Globus pallidus (tissue), 1 donor: ENCODE data around the gene FAM124A.
"Not testable (repeated sequence)": the region's sequence is repeated elsewhere in the genome, so short reads cannot be mapped to it uniquely, and the experiment has no call there.

ENCODE experiments used
- DNase-seq: peaks from one replicate; pipeline ENCODE4 v3.0.0-alpha.2; 2015; ENCODE audit warnings: low spot score

FAM124A gene

GRCh38 chr13:51269039-51269438, 46.8 kb downstream of the FAM124A start:
- no peak for DNase-seq

- peak; percentile 64 for DNase-seq
Measured at GRCh38 chr13:51270623-51271415, 48.6 kb downstream of the FAM124A start.

DNA sequence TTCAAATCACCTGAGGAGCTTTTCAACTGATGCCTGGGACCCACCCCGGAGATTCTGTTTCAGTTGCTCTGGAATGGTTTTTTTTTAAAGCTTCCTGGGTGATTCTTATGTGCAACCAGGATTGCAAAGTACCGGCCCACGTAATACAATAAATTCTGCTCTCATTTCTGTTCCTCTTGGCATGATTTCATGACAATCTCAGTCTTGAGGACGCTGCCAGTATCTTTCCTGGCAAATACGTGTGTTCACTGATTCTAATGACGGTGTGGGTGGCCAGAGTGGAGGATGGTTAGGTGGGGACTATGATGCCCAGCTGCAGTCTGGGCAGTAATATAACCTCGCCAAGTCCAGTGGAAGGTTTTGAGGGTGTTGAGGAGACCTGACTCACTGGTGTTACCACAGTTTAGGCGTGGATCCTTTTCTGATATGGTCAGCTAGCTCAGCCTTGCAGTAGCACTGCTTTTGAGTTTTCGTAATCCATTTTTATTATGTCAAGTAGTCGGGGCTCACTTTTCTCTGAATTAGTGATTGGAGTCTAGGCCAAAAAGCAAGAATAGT, 49.4 kb downstream of the FAM124A start:
- no peak for DNase-seq

DNA sequence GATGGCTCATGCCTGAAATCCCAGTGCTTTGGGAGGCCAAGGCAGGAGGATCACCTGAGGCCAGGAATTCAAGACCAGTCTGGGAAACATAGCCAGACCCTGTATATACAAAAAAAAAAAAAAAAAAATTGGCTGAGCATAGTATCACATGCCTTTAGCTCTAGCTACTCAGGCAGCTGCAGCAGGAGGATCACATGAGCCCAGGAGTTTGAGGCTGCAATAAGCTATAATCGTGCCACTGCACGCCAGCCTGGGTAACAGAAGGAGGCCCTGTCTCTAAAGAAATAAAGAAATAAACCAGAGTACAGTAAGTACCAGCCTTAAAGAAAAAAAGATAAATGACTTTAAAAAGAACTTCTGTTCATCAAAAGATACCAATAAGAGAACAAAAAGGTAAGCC, 52.9 kb downstream of the FAM124A start:
- no peak for DNase-seq

DNA sequence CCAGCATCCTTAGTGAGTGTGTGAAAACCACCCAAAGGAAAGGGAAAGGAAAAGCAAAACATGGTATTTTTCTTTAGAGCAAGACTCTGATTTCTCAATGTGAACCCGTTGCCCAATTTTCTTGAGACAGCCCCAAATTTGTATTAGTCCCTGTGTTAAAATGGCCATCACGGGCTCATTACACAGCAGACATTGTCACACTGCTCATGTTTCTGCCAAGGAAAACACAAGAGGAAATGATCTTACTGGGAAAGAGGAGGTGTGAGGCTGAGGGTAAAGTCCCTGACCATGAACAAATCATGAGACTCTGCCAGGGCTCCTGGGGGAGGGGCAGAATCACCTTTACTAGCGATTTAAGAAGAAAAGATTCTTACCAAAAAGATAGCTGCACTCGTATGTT, 54.4 kb downstream of the FAM124A start:
- no peak for DNase-seq

GRCh38 chr13:51277928-51278327, 55.7 kb downstream of the FAM124A start:
- no peak for DNase-seq

- no peak for DNase-seq
Measured at GRCh38 chr13:51278426-51279130, 56.4 kb downstream of the FAM124A start.

GRCh38 chr13:51280379-51280940, 58.3 kb downstream of the FAM124A start:
- DNase-seq: no peak

DNA sequence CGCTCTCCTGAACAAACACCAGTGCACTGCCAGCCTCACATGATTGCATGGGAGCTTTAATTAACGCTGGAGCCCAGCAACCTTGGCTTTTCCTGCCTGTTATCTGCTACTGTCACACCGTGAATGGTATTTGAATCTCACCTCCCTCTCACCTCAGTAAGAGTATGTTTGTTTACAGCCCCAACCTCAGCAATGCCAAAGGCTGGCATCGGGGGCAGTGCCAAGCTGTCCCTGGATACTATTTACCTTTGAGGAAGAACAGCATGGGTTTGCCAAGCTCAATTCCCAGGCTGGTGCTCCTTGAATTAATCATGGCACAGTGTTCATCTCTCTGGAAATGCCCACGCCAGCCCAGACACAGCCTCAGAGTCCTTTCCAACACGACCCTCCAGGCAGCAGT, 60.1 kb downstream of the FAM124A start:
- DNase-seq: no peak

GRCh38 chr13:51282923-51283322, 60.7 kb downstream of the FAM124A start:
- DNase-seq: not testable (repeated sequence)

DNA sequence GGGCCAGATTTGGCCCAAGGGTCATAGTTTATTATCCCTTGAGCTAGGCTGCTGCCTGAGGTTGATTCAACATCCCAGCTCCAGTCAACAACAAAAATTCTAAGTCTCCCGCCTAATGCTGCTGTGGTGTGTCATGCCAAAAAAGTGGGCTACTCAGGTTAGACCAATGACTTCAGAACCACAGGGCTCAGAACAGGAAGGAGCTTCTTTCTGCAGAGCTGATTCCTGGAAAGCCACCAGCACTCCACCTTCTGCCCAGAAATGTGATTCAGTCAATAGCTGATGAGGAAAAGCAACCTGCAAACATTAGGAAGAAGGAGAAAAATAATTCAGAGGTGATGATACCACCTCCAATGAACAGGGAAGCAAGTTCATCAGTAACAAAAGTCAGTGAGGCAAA, 61.2 kb downstream of the FAM124A start:
- DNase-seq: no peak

DNA sequence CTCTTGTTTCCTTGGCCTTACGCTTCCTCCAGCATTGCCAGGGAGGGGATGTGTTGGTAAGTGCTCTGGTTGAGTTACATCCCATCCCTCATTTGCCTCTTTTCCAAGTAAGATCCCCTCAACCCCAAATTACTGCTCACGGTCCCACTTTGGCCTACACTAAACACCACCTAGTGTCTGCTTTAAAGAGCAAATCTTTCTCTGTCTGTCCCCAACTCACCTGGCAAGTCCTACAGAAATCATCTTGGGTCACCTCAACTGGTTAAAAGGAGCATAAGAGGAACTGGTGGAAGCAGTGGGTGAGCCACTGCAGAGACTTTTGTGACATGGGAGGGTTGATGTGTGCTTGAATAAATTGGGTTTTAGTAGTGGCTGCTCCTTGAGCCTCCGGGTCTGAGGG, 62.1 kb downstream of the FAM124A start:
- no peak for DNase-seq

DNA sequence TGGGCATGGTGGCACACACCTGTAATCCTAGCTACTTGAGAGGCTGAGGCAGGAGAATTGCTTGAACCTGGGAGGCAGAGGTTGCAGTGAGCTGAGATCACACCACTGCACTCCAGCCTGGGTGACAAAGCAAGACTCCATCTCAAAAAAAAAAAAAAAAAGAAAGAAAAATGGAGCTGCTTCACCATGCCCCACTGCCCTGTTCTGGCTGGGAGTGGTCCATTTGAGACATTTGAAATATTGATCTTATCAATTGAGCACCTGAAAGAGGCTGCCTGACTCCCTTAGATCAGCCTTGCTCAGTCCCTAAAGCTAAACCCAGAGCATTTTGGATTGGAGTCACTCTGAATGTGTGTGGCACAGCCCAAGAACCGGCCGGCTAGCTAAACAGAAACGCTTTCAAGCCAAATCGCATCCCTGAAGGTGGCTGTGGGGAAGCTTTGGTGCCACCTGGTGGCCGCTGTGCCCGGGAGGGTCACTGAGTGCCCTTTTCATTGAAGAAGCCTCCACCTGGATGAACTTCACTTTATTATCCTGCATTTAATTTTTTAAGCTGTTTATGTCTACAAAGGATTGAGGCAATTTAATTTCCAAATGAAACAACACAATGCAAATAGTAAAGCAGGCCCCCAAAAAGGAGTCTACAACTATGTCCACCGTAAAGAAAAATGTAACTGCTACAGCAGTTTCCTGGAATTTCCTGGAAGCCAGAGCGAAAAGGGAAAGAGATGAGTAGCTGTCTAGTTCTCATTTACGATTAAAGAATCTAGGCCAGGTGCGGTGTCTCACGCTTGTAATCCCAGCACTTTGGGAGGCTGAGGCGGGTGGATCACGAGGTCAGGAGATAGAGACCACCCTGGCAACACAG, 64.2 kb downstream of the FAM124A start:
- DNase-seq: peak; percentile 83

DNA sequence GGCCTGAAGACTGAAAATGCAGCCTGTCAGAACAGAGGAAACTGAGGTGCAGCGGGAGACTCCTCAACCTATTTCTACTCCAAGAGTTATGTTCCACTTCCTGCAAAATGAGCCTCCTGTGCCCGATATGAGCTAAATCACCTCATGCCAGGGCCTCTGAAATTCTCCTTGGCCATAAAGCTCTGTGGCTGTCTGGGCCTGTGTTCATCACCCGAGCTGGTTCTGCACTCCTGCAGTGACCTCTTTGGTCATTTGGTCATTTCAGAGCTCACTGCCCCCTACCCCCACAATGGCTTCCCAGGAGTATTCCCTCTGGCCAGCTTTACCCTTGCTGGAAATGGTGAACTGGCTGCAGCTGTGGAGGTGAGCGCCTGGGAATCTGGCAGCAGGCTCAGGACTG, 65.6 kb downstream of the FAM124A start:
- DNase-seq: no peak

DNA sequence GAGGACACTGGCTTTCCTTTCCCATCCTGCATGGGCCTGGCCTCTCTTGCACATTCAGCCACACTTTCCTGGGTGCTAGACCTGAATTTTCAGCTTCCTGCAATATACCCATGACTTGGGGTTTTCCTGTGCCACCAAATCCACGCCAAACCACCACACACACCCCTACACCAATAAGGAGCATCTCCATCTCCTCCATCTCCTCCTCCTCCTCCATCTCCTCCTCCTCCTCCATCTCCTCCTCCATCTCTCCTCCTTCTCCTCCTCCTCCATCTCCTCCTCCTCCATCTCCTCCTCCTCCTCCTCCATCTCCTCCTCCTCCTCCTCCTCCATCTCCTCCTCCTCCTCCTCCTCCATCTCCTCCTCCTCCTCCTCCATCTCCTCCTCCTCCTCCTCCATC, 66.1 kb downstream of the FAM124A start:
- not testable (repeated sequence) for DNase-seq

- no peak for DNase-seq
Measured at GRCh38 chr13:51291341-51291740, 69.1 kb downstream of the FAM124A start.

DNA sequence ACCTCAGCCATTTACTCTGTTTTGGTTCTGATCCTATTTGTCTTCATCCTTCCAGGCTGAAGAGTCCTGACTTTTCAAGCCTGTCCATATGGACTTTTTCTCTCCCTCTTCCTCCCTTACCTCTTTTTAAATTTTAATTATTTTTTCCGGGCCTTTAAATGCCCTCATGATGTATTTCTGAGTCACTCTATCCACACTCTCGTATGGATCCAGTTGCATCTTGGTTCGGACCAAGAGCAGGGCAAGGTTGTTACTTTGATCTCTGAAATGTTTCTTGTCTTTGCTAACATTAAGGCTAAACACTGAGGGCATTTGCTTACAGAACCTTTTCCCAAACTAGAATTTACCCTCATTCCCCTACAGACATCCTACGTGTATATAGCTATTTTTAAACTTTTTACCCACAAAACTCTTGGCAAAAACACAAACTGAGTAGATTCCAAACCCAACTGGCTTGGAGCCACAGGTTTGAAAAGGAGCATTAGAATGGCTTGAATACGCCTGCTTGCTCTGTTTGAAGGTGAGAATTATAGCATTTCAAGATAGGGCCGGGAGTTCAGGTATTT, 69.9 kb downstream of the FAM124A start:
- no peak for DNase-seq

DNA sequence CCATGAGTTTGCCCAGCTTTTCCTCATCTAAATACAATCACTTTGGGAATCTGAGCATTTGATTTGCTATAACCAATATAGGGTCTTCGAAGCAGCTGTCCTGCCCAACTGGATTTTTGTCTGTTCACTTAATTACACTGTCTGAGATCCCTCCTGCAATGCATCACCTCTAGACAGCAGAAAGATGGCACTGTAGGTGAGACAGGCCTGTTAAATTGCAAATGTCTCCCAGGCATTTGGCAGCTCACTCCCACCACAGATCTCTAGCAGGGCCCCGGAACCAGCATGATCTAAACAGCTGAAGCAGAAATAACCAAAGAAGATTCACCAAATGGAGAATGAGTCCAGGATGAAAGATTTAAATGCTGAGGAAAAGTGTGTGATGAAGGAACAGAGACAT, 75.4 kb downstream of the FAM124A start:
- no peak for DNase-seq

DNA sequence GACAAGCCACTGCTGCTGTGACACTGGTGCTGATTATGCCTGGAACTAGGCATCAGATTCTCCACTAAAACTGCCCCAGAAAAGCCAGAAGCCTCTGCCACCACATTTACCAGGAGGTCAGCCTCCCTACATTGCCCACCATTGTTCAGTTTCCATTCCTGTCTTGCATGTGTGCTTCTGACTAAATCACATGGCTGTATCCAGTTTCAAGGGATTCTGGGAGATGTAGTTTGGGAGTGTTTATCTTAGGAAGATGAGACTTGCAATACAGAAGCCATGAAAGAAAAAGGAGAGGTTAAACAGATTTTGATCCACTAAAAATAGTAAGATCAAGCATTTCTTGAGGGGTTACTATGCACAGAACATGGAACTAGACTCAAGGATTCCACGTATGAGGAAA, 76.6 kb downstream of the FAM124A start:
- DNase-seq: no peak

DNA sequence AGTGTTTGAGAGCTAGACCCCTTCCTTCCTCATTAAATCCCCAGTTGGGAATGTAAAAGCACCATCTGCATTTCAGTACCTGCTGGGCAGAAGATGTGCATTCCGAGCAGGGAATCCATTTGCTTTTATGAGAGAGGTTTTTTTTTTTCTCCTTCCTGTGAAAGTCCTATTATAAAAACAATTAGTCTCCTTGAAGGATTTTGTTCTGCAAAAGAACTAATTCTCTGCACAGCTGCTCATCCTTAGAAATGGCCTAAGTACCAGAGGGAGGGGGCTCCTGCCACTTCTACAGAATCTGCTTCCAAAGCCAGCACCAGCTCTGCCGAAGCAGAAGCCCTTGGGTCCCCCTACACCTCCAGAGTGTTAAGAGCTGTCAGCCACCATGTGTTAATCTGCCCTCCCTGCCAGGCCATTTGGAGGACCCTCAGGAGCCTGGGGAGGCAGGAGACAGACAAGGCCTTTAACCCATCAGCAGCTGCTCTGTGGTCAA, 80.9 kb downstream of the FAM124A start:
- no peak for DNase-seq

GRCh38 chr13:51303882-51304281, 81.7 kb downstream of the FAM124A start:
- DNase-seq: no peak
